NCI-H1694 (cell line): ENCODE data around the gene SLC16A13.
"Not testable (repeated sequence)": the region's sequence is repeated elsewhere in the genome, so short reads cannot be mapped to it uniquely, and the experiment has no call there.

Source experiments
- DNase-seq: peaks from one replicate; lab custom pipeline; 2025; lab: John Stamatoyannopoulos, UW

The SLC16A13 gene

GRCh38 chr17:7029659-7030058, 6.2 kb upstream of the SLC16A13 start:
- DNase-seq, result no peak

DNA sequence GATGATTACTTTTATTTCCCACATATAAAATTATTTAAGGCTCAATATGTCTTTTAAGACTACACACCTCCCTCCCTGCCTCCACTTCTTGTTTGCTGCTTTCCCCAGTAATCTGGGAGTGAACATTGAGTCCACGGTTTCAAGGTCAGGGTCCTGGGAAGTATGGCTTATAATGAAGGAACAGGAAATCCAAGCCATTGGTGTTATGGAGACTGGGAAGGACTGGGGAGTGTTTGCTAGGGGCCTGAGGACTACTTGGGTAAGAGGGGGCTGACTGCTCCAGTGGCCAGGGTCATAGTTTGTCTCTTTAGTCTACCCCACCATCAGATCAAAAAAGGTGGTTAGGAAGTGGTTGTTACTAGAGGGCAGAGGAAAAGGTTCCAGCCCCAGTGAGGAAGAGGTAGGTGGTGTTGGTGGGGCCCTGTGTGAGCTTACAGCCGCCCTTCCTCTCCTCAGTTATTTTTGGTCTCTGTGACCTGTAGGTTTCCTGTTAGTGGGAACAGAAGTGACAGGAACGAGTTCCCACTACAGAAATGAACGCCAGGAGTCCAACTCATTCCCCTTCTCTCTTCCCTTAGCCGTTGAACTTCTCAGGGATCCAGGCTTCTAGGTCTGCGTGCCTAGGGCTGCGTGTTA, 742 bp upstream of the SLC16A13 start:
- DNase-seq, result no peak

DNA sequence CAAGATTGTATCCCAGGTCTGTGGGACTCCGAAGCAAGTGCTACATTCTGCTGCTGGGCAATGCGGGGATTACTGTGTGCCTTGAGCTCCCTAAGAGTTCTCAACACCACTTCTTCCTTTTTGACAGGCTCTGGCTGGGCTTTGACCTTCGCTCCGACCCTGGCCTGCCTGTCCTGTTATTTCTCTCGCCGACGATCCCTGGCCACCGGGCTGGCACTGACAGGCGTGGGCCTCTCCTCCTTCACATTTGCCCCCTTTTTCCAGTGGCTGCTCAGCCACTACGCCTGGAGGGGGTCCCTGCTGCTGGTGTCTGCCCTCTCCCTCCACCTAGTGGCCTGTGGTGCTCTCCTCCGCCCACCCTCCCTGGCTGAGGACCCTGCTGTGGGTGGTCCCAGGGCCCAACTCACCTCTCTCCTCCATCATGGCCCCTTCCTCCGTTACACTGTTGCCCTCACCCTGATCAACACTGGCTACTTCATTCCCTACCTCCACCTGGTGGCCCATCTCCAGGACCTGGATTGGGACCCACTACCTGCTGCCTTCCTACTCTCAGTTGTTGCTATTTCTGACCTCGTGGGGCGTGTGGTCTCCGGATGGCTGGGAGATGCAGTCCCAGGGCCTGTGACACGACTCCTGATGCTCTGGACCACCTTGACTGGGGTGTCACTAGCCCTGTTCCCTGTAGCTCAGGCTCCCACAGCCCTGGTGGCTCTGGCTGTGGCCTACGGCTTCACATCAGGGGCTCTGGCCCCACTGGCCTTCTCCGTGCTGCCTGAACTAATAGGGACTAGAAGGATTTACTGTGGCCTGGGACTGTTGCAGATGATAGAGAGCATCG, 2.4 kb downstream of the SLC16A13 start:
- DNase-seq, result no peak

- no peak for DNase-seq
These were observed 4.0 kb downstream of the SLC16A13 start for GRCh38 chr17:7039832-7040231.

DNA sequence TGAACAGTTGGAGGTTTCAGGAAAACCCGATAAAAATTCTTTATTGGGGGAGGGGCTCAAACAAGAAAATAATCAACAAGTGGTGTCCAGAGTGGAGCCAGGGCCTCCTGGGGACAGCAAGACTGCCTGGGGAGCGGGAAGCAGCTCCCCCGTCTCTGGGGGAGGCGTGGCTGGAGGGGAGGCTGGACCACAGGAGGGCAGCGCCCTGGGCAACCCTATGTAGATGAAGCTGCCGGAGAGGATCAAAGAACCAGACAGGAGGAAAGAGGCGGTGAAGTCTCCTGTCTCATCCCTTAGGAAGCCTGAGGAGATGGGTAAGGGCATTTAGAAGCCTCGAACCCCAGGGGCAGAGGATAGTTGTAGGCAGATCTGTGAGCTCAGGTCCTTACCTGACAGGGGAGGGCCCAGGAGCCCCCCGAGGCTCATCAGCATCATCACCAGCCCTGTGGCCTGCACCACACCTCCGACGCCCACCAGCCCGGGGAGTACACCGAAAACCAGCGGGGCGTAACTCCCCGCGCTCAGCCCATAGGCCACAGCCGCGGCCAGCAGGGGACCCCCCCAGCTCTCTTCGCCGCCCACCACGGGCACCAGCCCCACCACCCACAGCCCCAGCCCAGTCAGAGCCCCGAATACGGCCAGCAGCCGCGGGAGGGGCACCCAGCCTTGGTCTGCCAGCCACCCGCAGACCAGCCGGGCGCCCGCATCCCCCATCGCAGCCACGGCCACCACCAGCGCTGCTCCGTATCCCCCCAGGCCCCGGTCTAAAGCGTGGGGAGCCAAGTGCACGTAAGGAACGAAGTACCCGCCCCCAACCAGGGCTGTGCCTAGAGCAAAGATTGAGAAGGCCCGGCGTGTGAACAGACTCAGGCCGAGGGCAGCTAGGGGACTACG, 6.0 kb downstream of the SLC16A13 start:
- no peak for DNase-seq

DNA sequence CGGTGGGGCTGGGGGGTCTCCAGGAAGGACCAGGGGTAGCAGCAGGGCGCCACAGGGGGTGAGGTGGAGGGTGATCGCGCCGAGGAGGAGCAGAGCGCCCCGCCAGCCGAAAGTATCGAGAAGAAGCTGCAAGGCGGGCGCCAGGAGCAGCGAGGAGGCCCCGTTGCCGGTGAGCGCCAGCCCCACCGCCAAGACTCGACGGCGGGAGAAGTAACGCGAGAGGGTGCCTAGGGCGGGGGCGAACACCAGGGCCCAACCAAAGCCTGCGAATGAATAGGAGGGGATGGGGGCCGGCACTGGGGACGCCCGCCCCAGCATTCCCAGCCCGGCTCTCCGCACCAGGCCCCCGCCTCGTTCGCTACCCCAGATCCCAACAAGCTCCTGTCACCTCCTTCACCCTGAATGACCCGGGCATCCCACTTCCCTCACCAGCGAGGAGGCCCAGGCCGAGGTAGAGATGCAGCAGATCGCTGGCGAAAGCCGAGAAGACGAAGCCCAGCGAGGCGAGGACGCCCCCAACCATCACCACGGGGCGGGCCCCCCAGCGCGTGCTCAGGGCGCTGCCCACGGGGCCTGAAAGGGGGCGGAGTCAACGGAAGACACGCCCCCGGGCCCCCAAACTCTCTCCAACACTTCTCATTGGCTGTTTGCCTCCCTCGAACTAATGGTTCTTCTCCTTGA, 6.8 kb downstream of the SLC16A13 start:
- DNase-seq, result no peak

DNA sequence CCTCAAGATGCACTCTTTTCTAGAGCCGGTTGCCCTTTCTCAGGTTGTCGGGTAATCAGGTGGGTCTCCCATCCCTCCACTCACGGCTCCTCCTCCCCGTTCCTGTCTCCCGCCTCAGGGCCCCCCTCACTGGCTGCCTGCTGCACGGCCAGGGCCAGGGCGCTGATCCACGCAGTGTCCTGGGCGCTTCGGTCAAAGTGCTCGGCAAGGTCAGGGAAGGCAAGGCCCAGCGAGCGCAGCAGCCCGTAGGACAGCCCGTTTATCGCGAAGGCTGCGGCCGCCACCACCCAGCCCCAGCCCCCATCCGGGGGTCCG, 7.3 kb downstream of the SLC16A13 start:
- DNase-seq, result no peak

DNA sequence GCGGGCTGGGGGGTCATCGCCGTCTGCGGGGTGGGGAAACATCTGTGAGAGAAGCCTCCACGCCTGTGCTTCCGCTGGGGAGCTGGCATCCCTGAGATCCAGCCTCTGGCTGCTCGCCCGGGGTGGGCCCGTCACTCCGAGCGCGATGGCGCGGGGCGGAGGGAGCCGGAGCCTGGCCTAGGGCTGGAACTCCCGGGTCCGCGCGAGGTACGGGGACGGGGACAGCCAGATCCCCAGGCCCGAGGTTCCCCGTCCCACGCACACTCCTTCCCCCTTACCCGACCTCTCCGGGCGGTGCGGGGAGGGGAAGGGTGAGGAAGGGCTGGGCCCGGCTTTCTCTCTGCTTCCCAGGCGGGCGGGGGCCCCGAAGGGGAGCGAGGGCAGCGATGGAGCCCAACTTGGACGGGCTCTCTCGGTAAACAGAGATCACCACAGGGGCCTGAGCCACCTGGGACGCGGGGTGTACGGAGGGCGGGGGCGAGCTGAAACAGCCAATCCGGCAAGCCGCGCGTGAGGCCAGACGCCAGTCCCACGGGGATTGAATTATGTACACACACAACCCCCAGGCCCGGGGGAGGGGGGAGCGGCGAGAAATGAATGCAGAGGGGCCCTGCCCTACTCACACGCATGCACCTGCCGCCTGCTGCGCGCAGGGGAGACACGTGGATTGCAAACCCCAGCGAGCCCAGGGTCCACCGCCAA, 7.8 kb downstream of the SLC16A13 start, which contains the start of gene SLC16A11:
Gene SLC16A11 (minus strand): TSS at position 596 of the 702 bp plus-strand sequence. CDS start 579 bp downstream, at position 17.
- DNase-seq, result peak; percentile 9

DNA sequence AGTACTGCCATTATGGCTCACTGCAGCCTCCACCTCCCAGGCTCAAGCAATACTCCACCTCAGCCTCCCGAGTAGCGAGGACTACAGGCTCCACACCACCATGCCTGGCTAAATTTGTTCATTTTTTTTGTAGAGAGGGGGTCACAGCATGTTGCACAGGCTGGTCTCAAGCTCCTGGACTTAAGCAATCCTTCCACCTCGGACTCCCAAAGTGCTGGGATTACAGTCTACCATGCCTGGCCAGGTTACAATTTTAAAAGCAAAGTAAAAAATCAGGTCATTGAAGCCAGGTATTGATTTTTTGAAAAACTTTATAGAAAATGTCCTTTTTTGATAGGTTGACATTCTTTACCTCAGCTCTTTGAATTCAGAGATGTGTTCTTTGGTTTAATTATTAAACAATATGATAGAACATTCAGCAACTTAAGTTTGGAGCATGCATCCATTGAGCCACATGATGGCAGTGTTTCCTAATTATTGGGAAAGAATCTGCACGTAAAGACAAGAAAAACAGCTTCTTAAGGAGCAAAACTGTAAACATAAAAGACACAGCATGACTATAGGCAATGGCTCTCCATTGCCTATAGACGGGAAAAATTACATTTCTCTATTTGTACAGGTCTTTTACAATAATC, 9.8 kb downstream of the SLC16A13 start:
- peak; percentile 34 for DNase-seq

GRCh38 chr17:7046127-7046724, 10.4 kb downstream of the SLC16A13 start:
- no peak for DNase-seq

DNA sequence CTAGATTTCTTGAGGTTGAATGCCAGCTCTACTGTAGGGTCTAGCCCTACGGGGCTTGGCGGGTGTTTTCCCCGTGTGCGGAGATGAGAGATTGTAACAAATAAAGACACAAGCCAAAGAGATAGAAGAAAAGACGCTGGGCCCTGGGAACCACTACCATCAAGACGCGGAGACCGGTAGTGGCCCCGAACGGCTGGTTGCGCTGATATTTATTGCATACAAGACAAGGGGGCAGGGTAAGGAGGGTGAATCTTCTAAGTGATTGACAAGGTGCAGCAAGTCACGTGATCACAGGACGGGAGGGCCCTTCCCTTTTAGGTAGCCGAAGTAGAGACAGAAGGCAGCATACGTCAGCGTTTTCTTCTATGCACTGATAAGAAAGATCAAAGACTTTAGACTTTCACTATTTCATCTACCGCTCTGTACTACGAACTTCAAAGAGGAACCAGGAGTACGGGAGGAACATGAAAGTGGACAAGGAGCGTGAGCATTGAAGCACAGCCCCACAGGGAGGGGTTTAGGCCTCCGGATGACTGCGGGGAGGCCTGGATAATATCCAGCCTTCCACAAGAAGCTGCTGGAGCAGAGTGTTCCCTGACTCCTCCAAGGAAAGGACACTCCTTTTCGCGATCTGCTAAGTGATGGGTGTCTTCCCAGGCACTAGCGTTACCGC, 11.0 kb downstream of the SLC16A13 start:
- not testable (repeated sequence) for DNase-seq

GRCh38 chr17:7047566-7047965, 11.8 kb downstream of the SLC16A13 start:
- no peak for DNase-seq

DNA sequence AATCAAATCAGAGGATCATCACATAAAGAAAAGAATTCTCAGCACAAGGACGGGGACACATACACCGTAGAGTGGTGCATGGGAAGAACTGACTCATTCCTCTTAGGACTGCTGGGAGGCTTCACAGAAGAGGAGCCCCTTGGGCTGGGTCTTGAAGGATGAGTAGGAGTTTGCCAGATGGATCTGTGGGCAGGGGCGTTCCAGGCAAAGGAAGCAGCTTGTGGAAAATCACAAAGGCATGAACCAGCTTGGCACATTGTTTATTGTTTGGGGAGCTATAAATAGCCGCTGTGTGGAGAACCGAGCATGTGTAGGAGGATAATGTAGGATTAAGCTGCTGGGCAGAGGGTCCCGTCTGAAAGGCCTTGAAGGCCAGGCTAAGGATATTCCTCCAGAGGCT, 13.2 kb downstream of the SLC16A13 start:
- DNase-seq, result no peak

- not testable (repeated sequence) for DNase-seq
These were observed 14.8 kb downstream of the SLC16A13 start for GRCh38 chr17:7050583-7050982.

GRCh38 chr17:7056386-7056785, 20.6 kb downstream of the SLC16A13 start:
- DNase-seq, result no peak

DNA sequence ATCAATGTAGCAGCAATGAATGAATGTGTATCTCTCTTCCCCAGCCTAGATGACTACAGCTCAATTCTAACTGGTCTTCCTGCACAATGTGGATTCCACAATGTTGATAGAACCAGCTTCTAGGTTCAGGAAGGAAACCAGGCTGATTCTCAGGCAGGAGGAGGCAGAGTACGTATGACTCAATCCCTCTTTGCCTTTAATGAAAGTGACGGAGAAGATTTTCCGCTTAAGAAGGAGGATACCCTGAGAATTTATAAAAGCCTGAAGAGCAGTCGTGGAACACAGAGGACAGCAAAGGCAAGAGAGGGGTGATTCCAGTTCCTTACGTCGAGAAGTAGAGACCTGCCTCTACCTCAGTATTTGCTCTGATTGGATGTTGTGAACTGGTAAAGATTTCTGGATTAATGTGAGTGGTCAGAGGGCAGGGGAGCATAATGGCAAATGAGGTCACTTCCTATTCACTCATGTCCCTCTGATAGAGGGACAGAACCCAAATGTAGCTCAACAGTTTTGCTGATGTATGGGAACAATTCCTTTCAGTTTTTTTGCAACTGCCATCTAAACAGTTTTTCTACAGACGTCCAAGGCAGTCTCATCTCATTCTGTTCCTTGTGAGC, 23.1 kb downstream of the SLC16A13 start:
- DNase-seq, result no peak

DNA sequence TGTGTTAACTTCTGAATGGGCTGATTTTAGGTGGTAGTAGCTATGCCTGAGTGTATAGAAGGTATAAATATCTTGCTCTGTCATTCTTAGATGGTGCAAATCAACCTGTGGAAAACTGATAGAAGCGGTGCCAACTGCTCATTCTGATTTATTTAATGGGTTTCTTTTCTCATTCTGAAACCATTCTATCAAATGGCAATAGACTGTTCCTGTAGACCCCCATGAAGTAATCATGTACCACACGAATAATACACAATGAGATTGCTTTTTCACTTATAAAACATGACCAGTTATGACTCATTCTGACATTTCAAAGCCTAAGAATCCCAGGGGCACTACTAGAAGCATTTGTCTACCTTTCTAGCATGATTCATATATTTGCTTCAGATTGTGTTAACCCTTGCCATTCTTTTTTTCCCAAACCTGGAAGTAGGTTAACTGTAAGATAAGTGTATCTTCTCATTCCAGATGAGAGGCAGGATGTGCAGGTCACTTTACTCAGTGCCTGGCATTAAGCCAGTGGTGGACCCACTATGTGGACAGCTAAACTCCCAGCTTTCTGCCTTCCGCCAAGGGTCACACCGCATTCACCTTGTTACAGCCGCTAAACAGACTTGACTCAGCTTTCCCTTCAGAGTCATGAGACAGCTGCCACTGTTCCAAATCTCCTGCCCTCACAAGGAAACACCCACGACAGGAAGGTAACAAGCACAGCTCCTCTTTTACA, 24.5 kb downstream of the SLC16A13 start:
- DNase-seq, result no peak

DNA sequence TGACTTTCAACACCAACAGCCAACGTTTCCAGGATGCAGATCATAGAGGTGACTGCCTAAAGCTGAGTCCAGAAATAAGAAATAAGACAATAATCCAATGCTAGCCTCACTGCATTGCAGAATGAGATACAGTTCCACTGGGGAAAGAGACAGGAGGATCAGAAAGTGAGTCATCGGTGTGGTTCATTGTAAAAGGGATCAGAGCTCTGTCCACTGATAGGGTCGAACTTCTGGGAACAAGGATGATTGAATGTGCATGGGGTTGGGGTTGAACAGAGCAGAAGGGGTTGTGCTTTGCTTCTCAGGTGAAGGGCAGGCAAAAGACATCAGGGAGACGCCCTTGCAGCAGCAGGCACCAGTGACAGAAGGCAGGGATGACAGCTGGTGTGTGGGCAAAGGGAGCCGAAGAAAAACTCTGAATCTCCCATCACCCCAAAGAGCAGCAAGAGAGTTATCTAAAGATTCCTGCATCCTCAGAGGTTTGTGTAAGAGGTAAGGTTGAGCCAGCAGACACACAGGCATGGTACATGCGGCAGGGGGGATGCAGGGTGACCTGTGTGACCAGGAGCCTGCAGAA, 27.8 kb downstream of the SLC16A13 start:
- no peak for DNase-seq
